Ovary (tissue), 3 donors: ENCODE results near the gene PTPRN2.

ENCODE experiments used
- POLR2A ChIP-seq: fragments of 450-650 bp; IDR thresholded peaks from one replicate; pipeline ENCODE4 v1.6.1; 2017; ENCODE audit warnings: antibody characterized with exemption, mild to moderate bottlenecking, moderate library complexity
- TF ChIP-seq, protein P1 (sequence below), 3 donors: fragments of 450-650 bp in 2 of 3; fragments of 200-600 bp in 1 of 3; IDR thresholded peaks; one replicate each; pipeline versions ENCODE4 v1.5.1 to v1.8.0; 2016 to 2022; ENCODE audit warnings: antibody characterized with exemption in 3 of 3, mild to moderate bottlenecking in 1 of 3
- donor health status: DM: no; HTN: no; CAD: no.

DNA sequence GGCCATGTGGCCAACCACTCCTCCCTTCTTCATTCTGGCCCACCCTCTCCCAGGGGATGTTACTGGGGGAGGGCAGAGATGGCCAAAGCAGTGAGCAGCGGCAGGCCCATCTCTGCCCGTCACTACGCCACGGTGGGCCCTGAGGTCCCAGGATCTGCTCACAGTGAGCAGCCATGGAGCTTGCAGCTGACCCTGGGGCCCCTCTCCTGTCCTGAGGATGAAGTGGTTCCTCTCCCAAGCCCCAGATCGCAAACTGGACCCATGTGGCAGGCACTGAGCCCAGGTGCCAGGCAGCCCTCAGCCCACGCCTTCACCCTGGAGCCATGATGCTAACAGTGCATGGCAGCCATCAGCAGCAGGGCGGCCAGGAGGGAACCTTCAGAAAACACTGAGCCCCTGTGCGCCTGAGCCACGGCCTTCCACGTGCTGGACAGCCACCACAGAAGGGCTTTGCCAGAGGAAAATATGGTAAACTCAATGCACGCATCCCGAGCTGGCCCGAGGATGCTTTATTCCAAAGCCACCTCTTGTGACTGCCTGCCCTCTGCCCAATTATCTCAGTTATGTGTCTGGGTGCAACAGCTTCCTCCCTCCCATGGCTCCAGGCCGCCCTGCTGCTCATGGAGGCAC, 485.7 kb downstream of the PTPRN2 start:
- no peak for TF ChIP-seq POLR2A
- TF ChIP-seq, protein P1, sequence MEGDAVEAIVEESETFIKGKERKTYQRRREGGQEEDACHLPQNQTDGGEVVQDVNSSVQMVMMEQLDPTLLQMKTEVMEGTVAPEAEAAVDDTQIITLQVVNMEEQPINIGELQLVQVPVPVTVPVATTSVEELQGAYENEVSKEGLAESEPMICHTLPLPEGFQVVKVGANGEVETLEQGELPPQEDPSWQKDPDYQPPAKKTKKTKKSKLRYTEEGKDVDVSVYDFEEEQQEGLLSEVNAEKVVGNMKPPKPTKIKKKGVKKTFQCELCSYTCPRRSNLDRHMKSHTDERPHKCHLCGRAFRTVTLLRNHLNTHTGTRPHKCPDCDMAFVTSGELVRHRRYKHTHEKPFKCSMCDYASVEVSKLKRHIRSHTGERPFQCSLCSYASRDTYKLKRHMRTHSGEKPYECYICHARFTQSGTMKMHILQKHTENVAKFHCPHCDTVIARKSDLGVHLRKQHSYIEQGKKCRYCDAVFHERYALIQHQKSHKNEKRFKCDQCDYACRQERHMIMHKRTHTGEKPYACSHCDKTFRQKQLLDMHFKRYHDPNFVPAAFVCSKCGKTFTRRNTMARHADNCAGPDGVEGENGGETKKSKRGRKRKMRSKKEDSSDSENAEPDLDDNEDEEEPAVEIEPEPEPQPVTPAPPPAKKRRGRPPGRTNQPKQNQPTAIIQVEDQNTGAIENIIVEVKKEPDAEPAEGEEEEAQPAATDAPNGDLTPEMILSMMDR (IDR thresholded peaks at IDR 0.05) = no peak
